Ovary (tissue), 3 donors: Measurements from ENCODE around the gene NBEA.

Experiments
- CTCF ChIP-seq, 3 donors: fragments of 450-650 bp in 2 of 3; fragments of 200-600 bp in 1 of 3; IDR thresholded peaks; one replicate each; pipeline versions ENCODE4 v1.5.1 to v1.8.0; 2016 to 2022; ENCODE audit warnings: antibody characterized with exemption in 3 of 3, mild to moderate bottlenecking in 1 of 3
- EP300 ChIP-seq: sonication (generic); formaldehyde crosslinking; IDR thresholded peaks from one replicate; pipeline ENCODE4 v1.6.1; 2017; ENCODE audit warnings: antibody characterized with exemption
- POLR2A ChIP-seq: fragments of 450-650 bp; IDR thresholded peaks from one replicate; pipeline ENCODE4 v1.6.1; 2017; ENCODE audit warnings: antibody characterized with exemption, mild to moderate bottlenecking, moderate library complexity
- donor health status: DM: no; HTN: no; CAD: no.

GRCh38 chr13:35198613-35199200 lies 256.6 kb downstream of the NBEA start:
- no peak for TF ChIP-seq CTCF (IDR thresholded peaks at IDR 0.05)
- no peak for TF ChIP-seq EP300
- TF ChIP-seq POLR2A = no peak
